ENCODE data around the gene BAHCC1.

Gene BAHCC1

GRCh38 chr17:81491761-81492160, 96.5 kb downstream of the BAHCC1 start:
- no peak for TF ChIP-seq CTCF (IDR thresholded peaks at IDR 0.05; ENCODE audit: borderline replicate concordance, insufficient read depth, low read depth, low read length)
- no peak overlapping the region for H3K4me3 ChIP-seq (ENCODE audit: low read depth, low read length)

GRCh38 chr17:81492202-81492601, 96.9 kb downstream of the BAHCC1 start:
- H3K4me3 ChIP-seq (ENCODE audit: low read depth, low read length): no peak overlapping the region
- no peak for TF ChIP-seq CTCF (IDR thresholded peaks at IDR 0.05; ENCODE audit: borderline replicate concordance, insufficient read depth, low read depth, low read length)

GRCh38 chr17:81492706-81493105, 97.4 kb downstream of the BAHCC1 start:
- TF ChIP-seq CTCF (IDR thresholded peaks at IDR 0.05; ENCODE audit: borderline replicate concordance, insufficient read depth, low read depth, low read length): no peak
- H3K4me3 ChIP-seq (ENCODE audit: low read depth, low read length): no peak overlapping the region

- H3K4me3 ChIP-seq (ENCODE audit: low read depth, low read length): no peak overlapping the region
- no peak for TF ChIP-seq CTCF (IDR thresholded peaks at IDR 0.05; ENCODE audit: borderline replicate concordance, insufficient read depth, low read depth, low read length)
Observed at GRCh38 chr17:81493198-81494038, 98.2 kb downstream of the BAHCC1 start.

- H3K4me3 ChIP-seq (ENCODE audit: low read depth, low read length): no peak overlapping the region
- TF ChIP-seq CTCF (IDR thresholded peaks at IDR 0.05; ENCODE audit: borderline replicate concordance, insufficient read depth, low read depth, low read length): no peak
Observed at GRCh38 chr17:81494626-81495377, 99.5 kb downstream of the BAHCC1 start.

- TF ChIP-seq CTCF (IDR thresholded peaks at IDR 0.05; ENCODE audit: borderline replicate concordance, insufficient read depth, low read depth, low read length): no peak
- H3K4me3 ChIP-seq (ENCODE audit: low read depth, low read length): no peak overlapping the region
Observed at GRCh38 chr17:81498953-81499600, 103.8 kb downstream of the BAHCC1 start.
